Keratinocyte (primary cell): ENCODE data around the gene DENND2C. TPM values are rescaled to one million over a fixed set of nuclear protein-coding genes. Genes with fewer than 3 reads are reported as not detected.

Source experiments
- DNase-seq: peaks from one replicate; pipeline ENCODE4 v3.0.0-alpha.2; 2011; ENCODE audit warnings: low read depth, missing footprints, low spot score
- FAIRE-seq: peaks from 2 replicates; lab custom pipeline; 2011; peaks lifted over from hg19 to GRCh38; lab: Jason Lieb, UNC
- H2AFZ ChIP-seq: 2 replicates; pipeline ENCODE4 v1.6.0; 2012; ENCODE audit warnings: low read length, control low read depth, inconsistent platforms; ENCODE audit not compliant: control insufficient read depth
- H3K27ac ChIP-seq: 2 replicates; pipeline ENCODE4 v1.5.1; 2011; ENCODE audit warnings: low read length; ENCODE audit not compliant: control insufficient read depth, insufficient read depth
- H3K27me3 ChIP-seq: 3 replicates; pipeline ENCODE4 v1.6.0; 2011; ENCODE audit warnings: low read length; ENCODE audit not compliant: control insufficient read depth, insufficient read depth; ENCODE audit errors: extremely low read depth
- H3K36me3 ChIP-seq, 2 experiments: 2 replicates in 1 of 2; 3 replicates in 1 of 2; pipeline ENCODE4 v1.5.1; 2011; ENCODE audit warnings: low read length in 2 of 2, mild to moderate bottlenecking in 1 of 2; ENCODE audit not compliant: control insufficient read depth in 2 of 2, insufficient read depth in 2 of 2; ENCODE audit errors: extremely low read depth in 1 of 2
- H3K4me1 ChIP-seq: 3 replicates; pipeline ENCODE4 v1.5.1; 2011; ENCODE audit warnings: low read length; ENCODE audit not compliant: control insufficient read depth, insufficient read depth; ENCODE audit errors: extremely low read depth
- H3K4me2 ChIP-seq: 3 replicates; pipeline ENCODE4 v1.6.0; 2011; ENCODE audit warnings: low read depth, low read length; ENCODE audit not compliant: control insufficient read depth, insufficient read depth; ENCODE audit errors: extremely low read depth
- H3K4me3 ChIP-seq, 3 experiments: fragments of 200-600 bp in 1 of 3; sonication (generic) in 1 of 3; 2 replicates in 2 of 3; 3 replicates in 1 of 3; pipeline ENCODE4 v1.5.1; 2011 to 2016; ENCODE audit warnings: low read length in 3 of 3, mild to moderate bottlenecking in 3 of 3, control low read depth in 2 of 3, inconsistent platforms in 1 of 3, low read depth in 1 of 3, mixed read lengths in 1 of 3, mixed run types in 1 of 3, moderate library complexity in 1 of 3; ENCODE audit not compliant: control insufficient read depth in 2 of 3, insufficient read depth in 2 of 3; ENCODE audit errors: extremely low read depth in 1 of 3
- H3K79me2 ChIP-seq: 2 replicates; pipeline ENCODE4 v1.6.0; 2012; ENCODE audit warnings: low read length; ENCODE audit not compliant: control insufficient read depth, insufficient read depth
- H3K9ac ChIP-seq: 3 replicates; pipeline ENCODE4 v1.6.0; 2011; ENCODE audit warnings: low read length; ENCODE audit not compliant: control insufficient read depth, insufficient read depth; ENCODE audit errors: extremely low read depth
- H3K9me1 ChIP-seq: 3 replicates; pipeline ENCODE4 v1.6.0; 2011; ENCODE audit warnings: low read length; ENCODE audit not compliant: control insufficient read depth, insufficient read depth; ENCODE audit errors: extremely low read depth
- H3K9me3 ChIP-seq: 2 replicates; pipeline ENCODE4 v1.5.1; 2012; ENCODE audit warnings: low read depth, low read length; ENCODE audit not compliant: control insufficient read depth
- H4K20me1 ChIP-seq: 3 replicates; pipeline ENCODE4 v1.6.0; 2011; ENCODE audit warnings: low read length; ENCODE audit not compliant: control insufficient read depth, insufficient read depth; ENCODE audit errors: extremely low read depth
- CTCF ChIP-seq, 3 experiments: IDR thresholded peaks in 1 of 3; conservative IDR thresholded peaks in 1 of 3; optimal IDR thresholded peaks in 1 of 3; 2 replicates in 2 of 3; 3 replicates in 1 of 3; pipeline versions ENCODE3 to v1.5.1; 2011; ENCODE audit warnings: low read length in 3 of 3, mild to moderate bottlenecking in 3 of 3, moderate library complexity in 2 of 3, control low read depth in 1 of 3, inconsistent platforms in 1 of 3; ENCODE audit not compliant: insufficient read depth in 2 of 3; ENCODE audit errors: extremely low read depth in 1 of 3
- EZH2 ChIP-seq: IDR thresholded peaks from one replicate; pipeline ENCODE4 v1.6.1; 2012; ENCODE audit warnings: inconsistent platforms, mild to moderate bottlenecking, low read length, moderate library complexity
- dilution Hi-C: fragments of 300-500 bp; cut with MboI; formaldehyde crosslinking; loops from one replicate; pipeline ENCODE4 v1.7.0; 2020; ENCODE audit warnings: low sequenced_read_pairs; ENCODE audit not compliant: extremely low pct_ligation_motif_present
- polyA plus RNA-seq, 5 experiments: library from polyadenylated mRNA; depleted of rRNA in 3 of 5; stranded (reverse) in 3 of 5; stranded (forward) in 1 of 5; unstranded in 1 of 5; fragments of >200 nt; gene quantifications; 1 replicate in 1 of 5; 2 replicates in 3 of 5; 3 replicates in 1 of 5; pipeline versions ENCODE4 v1.2.1 to v1.2.3, GENCODE V29; 2011 to 2012; ENCODE audit warnings: missing spikeins in 2 of 5, low read depth in 1 of 5, low replicate concordance in 1 of 5

The DENND2C gene
- polyA plus RNA-seq, 1 donor (not counting 4 experiments of a cell fraction or from before 2014, with no cell fraction given), result 9.5 TPM

- H3K36me3 ChIP-seq, result no peaks in the 10 kb centered on the region
- no peak for FAIRE-seq
- H3K4me1 ChIP-seq, result no peaks in the 10 kb centered on the region
- no peak overlapping the region for H2AFZ ChIP-seq
- TF ChIP-seq EZH2 (no peak), CTCF (optimal IDR thresholded peaks at IDR 0.05 in 1 of 3, IDR thresholded peaks at IDR 0.05 in 1 of 3, conservative IDR thresholded peaks at IDR 0.05 in 1 of 3; ENCODE audit: extremely low read depth in 1 of 3, insufficient read depth in 2 of 3, low read length in 3 of 3) (no peak)
- H3K9ac ChIP-seq, result no peak overlapping the region
- dilution Hi-C loops, result no loop called here
- H3K27me3 ChIP-seq, result no peaks in the 10 kb centered on the region
- no peak overlapping the region for H3K4me2 ChIP-seq
- no peaks in the 10 kb centered on the region for H3K9me3 ChIP-seq
- no peak for DNase-seq
- no peaks in the 10 kb centered on the region for H4K20me1 ChIP-seq
- H3K9me1 ChIP-seq, result no peaks in the 10 kb centered on the region
- H3K79me2 ChIP-seq, result no peaks in the 10 kb centered on the region
- H3K27ac ChIP-seq, result no peak overlapping the region
- no peak overlapping the region for H3K4me3 ChIP-seq
Observed at GRCh38 chr1:114549137-114549536, 120.7 kb downstream of the DENND2C start.

GRCh38 chr1:114547076-114547475, 122.8 kb downstream of the DENND2C start:
- Histone ChIP-seq H3K27ac (no peak overlapping the region), H3K9ac (no peak overlapping the region), H3K4me3 (no peak overlapping the region)

More at GRCh38 chr1:114547076-114547475, 122.8 kb downstream of the DENND2C start:
- Histone ChIP-seq H3K4me2 (no peak overlapping the region), H3K9me3 (no peaks in the 10 kb centered on the region), H4K20me1 (no peaks in the 10 kb centered on the region), H3K79me2 (no peaks in the 10 kb centered on the region), H3K36me3 (no peaks in the 10 kb centered on the region), H3K9me1 (no peaks in the 10 kb centered on the region), H3K4me1 (no peaks in the 10 kb centered on the region), H3K27me3 (no peaks in the 10 kb centered on the region), H2AFZ (no peak overlapping the region)
- TF ChIP-seq CTCF (optimal IDR thresholded peaks at IDR 0.05 in 1 of 3, IDR thresholded peaks at IDR 0.05 in 1 of 3, conservative IDR thresholded peaks at IDR 0.05 in 1 of 3; ENCODE audit: extremely low read depth in 1 of 3, insufficient read depth in 2 of 3, low read length in 3 of 3), result no peak
- no peak for TF ChIP-seq EZH2
- no peak for FAIRE-seq
- dilution Hi-C loops, result no loop called here
- DNase-seq, result no peak
